GM12891 (cell line): ENCODE data around the gene WDR55.
A peak's percentile ranks its signal among the peaks of the same experiment; 100 is the strongest.
"Not testable (repeated sequence)": the region's sequence is repeated elsewhere in the genome, so short reads cannot be mapped to it uniquely, and the experiment has no call there.

Experiments used
- DNase-seq: peaks from one replicate; pipeline ENCODE4 v3.0.0; 2011; ENCODE audit warnings: low spot score; ENCODE audit not compliant: insufficient read length
- FAIRE-seq: peaks from 2 replicates; lab custom pipeline; 2011; peaks lifted over from hg19 to GRCh38; lab: Jason Lieb, UNC
- PAX5 ChIP-seq: IDR thresholded peaks from 2 replicates; pipeline ENCODE4 v1.6.1; 2011; ENCODE audit warnings: low read length, moderate library complexity, mild to moderate bottlenecking; ENCODE audit not compliant: insufficient read depth, severe bottlenecking
- POLR2A ChIP-seq: IDR thresholded peaks from 2 replicates; pipeline ENCODE4 v1.6.1; 2011; ENCODE audit warnings: low read depth, low read length, control low read depth
- POLR2AphosphoS5 ChIP-seq: IDR thresholded peaks from 2 replicates; pipeline ENCODE4 v1.6.1; 2011; ENCODE audit warnings: low read depth, low read length, control low read depth
- POU2F2 ChIP-seq: IDR thresholded peaks from 2 replicates; pipeline ENCODE4 v1.6.1; 2011; ENCODE audit warnings: low read depth, mild to moderate bottlenecking, control low read depth, low read length, moderate library complexity
- SPI1 ChIP-seq: IDR thresholded peaks from 2 replicates; pipeline ENCODE4 v1.6.1; 2011; ENCODE audit warnings: low read depth, low read length, control low read depth
- TAF1 ChIP-seq: IDR thresholded peaks from 2 replicates; pipeline ENCODE4 v1.6.1; 2011; ENCODE audit warnings: low read depth, low read length, control low read depth

Gene WDR55

DNA sequence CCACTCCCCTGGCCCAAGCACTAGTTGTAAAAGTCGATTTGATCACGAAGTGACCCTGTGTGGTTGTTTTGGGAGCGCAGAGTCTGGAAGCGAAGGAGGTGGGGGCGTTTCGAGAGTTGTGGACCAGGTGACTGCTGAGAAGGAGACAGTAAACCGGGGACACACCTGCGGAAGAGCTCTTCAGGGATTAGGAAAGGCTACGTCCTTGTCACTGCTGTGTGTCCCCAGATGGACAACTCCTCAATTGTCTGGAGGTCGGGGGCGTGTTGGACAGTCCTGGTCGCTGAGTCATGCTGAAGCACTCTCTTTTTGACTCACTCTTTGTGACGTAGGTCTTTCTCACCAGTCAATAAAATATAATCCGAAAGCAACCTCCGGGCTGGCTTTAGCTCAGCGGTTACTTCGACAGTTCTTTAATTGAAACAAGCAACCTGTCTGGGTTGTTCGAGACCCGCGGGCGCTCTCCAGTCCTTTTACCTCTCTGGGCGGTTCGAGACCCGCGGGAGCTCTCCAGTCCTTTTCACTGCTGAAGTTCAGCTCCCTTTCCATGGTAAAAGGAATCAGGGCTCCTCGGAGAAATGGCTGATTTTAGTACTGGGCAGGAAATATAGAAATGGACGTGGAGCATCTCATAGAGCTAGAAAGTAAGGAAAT lies 46.3 kb downstream of the WDR55 start:
- peak; percentile 39 for DNase-seq
- peak; percentile 54; the same call in 1 of the 2 replicates for TF ChIP-seq POLR2AphosphoS5
- no peak for TF ChIP-seq SPI1
- TF ChIP-seq POLR2A = peak; percentile 75
- peak; percentile 65 for TF ChIP-seq POU2F2
- TF ChIP-seq PAX5 = peak; percentile 69
- TF ChIP-seq TAF1 = peak; percentile 48; the same call in 1 of the 2 replicates
- FAIRE-seq = peak; percentile 95

DNA sequence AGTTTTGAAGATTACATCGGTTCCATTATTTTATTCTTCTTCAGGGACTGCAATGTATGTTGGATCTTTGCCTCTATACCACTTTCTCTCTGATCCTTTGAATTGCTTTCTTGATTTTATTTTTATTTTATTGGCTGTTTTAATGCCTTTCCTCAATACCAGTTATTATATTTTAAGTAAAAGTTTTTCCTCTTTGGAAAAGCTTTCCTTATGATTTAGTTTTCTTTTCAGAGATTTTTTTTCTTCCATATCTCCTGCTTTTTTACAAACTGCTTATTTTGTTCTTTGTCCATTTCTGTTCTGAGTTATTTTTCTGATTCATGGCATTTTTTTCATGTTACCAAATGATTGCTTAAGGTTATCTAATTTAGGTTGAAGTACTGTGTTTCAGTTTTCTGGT lies 47.1 kb downstream of the WDR55 start:
- TF ChIP-seq SPI1 (no peak), PAX5 (no peak), POU2F2 (no peak), POLR2AphosphoS5 (no peak), POLR2A (no peak), TAF1 (no peak)
- DNase-seq (no peak), FAIRE-seq (no peak)

DNA sequence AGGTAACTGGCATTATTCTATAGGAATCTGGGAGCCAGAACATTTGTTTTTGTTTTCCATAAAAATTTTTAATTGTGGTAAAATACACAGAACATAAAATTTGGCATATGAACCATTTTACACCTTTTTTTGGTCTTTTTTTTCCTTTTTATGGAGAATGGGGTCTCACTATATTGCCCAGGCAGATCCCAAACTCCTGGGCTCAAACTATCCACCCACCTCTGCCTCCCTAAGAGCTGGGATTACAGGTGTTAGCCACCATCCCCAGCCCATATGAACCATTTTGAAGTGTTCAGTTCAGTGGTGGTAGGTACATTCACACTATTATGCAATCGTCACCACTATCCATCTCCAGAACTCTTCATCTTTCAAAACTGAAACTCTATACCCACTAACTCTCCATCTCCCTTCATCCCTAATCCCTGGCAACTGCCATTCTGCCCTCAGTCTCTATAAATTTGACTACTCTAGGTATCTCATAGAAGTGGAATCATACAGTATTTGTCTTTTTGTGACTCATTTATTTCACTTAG lies 48.9 kb downstream of the WDR55 start:
- FAIRE-seq (no peak), DNase-seq (no peak)
- TF ChIP-seq TAF1 (no peak), SPI1 (no peak), POU2F2 (no peak), POLR2AphosphoS5 (no peak), PAX5 (no peak), POLR2A (no peak)

DNA sequence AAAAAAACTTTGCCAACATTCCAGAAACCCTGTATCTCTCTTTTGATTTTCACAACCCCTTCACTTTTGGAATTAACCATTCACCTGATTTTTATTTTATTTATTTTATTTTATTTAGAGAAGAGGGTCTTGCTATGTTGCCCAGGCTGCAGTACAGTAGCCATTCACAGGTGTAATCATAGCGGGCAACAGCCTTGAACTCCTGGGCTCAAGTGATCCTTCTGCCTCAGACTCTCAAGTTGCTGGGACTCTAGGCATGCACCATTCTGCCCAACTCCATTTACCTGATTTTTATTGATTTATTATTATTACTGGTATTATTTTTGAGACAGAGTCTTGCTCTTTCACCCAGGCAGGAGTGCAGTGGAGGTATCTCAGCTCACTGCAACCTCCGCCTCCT lies 51.5 kb downstream of the WDR55 start:
- DNase-seq, FAIRE-seq: not testable (repeated sequence)

DNA sequence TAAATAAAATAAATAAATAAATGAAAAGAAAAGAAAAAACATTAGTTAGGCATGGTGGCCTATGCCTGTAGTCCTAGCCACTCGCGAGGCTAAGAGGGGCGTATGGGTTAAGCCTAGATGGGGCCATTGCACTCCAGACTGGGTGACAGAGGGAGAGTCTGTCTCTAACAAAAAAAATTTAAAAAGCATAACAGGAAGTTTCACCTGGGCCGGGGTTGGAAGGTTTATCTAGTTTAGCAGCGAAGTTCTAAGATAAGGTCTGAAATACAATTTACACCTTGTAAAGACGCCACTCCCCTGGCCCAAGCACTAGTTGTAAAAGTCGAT lies 53.5 kb downstream of the WDR55 start:
- DNase-seq (no peak), FAIRE-seq (no peak)
- TF ChIP-seq PAX5 (no peak), POLR2A (no peak), POLR2AphosphoS5 (no peak), SPI1 (no peak), TAF1 (no peak), POU2F2 (no peak)

DNA sequence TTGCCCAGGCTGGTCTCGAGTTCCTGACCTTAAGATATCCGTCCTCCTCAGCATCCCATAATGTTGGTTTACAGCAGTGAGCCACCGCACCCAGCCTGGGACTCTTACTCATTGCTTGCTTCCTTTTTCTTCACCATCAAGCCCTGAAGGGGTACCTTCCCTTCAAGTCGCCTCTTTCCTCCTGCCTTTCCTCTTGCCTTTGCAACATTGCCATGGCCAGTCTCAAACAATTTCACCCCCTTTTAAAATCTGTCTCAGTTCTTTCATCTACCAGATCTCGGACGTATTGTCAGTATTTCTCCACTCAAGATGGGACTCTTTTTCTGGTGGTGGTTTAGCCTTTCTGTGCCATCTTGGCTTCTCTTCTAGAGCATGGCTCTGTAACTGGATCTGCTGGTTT lies 56.0 kb downstream of the WDR55 start:
- FAIRE-seq, DNase-seq: not testable (repeated sequence)

DNA sequence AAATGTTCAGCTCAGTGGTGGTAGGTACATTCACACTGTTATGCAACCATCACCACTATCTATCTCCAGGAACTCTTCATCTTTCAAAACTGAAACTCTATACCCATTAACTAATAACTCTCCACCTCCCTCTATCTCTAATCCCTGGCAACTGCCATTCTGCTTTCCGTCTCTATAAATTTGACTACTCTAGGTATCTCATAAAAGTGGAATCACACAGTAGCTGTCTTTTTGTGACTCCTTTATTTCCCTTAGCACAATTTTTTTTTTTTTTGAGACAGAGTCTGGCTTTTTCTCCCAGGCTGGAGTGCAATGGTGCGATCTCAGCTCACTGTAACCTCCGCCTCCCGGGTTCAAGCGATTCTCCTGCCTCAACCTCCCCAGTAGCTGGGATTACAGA lies 56.7 kb downstream of the WDR55 start:
- not testable (repeated sequence) for DNase-seq, FAIRE-seq
